IgD-negative memory B cell (primary cell): ENCODE results near the gene VAPA. TPM values are rescaled to one million over a fixed set of nuclear protein-coding genes. Genes with fewer than 3 reads are reported as not detected.
"Not testable (repeated sequence)": the region's sequence is repeated elsewhere in the genome, so short reads cannot be mapped to it uniquely, and the experiment has no call there.

Experiments
- H3K27ac Mint-ChIP-seq, 3 donors: one replicate each; pipeline ENCODE4 v1.8.0; 2020 to 2022; ENCODE audit warnings: mild to moderate bottlenecking in 3 of 3, mixed read lengths in 3 of 3, moderate library complexity in 1 of 3
- H3K27me3 Mint-ChIP-seq: one replicate; pipeline ENCODE4 v1.8.0; 2021; ENCODE audit warnings: mixed read lengths
- H3K36me3 Mint-ChIP-seq: one replicate; pipeline ENCODE4 v1.8.0; 2020; ENCODE audit warnings: mild to moderate bottlenecking, mixed read lengths
- H3K4me1 Mint-ChIP-seq, 3 donors: one replicate each; pipeline ENCODE4 v1.8.0; 2020 to 2022; ENCODE audit warnings: mixed read lengths in 3 of 3, mild to moderate bottlenecking in 1 of 3
- H3K4me3 Mint-ChIP-seq, 4 donors: one replicate each; pipeline ENCODE4 v1.8.0; 2020 to 2022; ENCODE audit warnings: mild to moderate bottlenecking in 4 of 4, mixed read lengths in 4 of 4, moderate library complexity in 3 of 4
- H3K9me3 Mint-ChIP-seq, 3 donors: one replicate each; pipeline ENCODE4 v1.8.0; 2020 to 2021; ENCODE audit warnings: mixed read lengths in 3 of 3, mild to moderate bottlenecking in 1 of 3
- polyA plus RNA-seq: library from polyadenylated mRNA; unstranded; fragments of 300-500 nt; fragmentation: Illumina TruSeq; gene quantifications from one replicate; pipeline ENCODE4 v1.2.3, GENCODE V29; 2021

Gene VAPA
- polyA plus RNA-seq, 1 donor from 2014 or later, result 182 TPM

DNA sequence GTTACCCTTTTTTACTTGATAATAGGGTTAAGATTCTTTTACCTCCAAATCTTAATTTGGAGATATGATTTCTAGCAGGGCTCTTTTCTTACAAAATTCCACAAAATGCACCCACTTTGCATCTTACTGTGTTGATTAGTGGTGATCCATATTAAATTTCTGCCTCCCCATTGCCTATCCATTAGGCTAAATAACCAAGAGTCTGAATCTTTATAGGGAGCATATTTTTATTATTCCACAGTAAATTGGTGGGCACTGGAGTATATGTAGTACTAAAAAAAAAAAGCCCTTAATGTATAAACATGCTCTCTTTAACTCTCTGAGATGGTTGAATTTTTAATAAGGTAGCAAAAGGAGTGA, 36.2 kb upstream of the VAPA start:
- peaks cover 0 to 2% (median 0%) of the 10 kb centered on the region in 3 donors for H3K9me3 Mint-ChIP-seq
- H3K4me3 Mint-ChIP-seq, result no peak overlapping the region
- no peak overlapping the region for H3K27ac Mint-ChIP-seq
- H3K4me1 Mint-ChIP-seq, result no peaks in the 10 kb centered on the region
- H3K27me3 Mint-ChIP-seq, result peaks cover 3% of the 10 kb centered on the region
- H3K36me3 Mint-ChIP-seq, result no peaks in the 10 kb centered on the region

DNA sequence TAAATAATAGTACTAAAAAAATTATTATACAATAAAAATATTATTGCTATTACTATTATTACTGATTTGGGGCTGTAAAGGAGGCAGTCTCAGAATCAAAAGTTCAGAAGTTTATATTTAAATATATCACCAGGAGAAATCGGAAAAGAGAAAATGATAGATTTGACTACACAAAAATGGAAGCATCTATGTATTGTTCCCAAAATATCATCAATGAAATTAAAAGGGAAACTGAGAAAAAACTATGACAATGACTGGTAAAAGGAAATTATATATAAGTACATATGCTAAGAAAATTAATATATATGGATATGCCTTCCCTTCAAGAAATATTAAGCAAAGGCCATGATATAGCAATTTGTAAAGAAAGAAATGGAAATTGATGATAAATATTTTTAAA, 35.7 kb upstream of the VAPA start:
- Mint-ChIP-seq H3K36me3 (no peaks in the 10 kb centered on the region), H3K27me3 (peaks cover 3% of the 10 kb centered on the region), H3K27ac (no peak overlapping the region), H3K4me1 (no peaks in the 10 kb centered on the region), H3K9me3 (peaks cover 0 to 2% (median 0%) of the 10 kb centered on the region in 3 donors), H3K4me3 (no peak overlapping the region)

DNA sequence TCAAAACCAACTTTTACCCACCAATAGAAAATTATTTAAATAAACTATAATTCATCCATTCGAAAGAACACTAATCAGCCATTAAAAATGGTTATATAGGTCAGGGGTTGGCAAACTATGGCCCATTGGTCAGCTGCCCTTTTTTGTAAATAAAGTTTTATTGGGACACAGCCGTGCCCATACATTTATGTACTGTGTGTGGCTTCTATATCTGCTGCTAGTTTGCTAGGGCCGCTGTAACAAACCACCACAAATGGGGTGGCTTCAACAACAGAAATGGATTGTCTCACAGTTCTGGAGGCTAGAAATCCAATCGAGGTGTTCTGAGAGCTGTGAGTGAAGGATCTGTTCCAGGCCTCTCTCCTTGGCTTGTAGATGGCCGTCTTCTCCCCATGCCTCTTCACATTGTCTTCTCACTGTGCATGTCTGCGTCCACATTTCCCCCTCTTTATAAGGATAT, 35.0 kb upstream of the VAPA start:
- Mint-ChIP-seq H3K4me1 (no peaks in the 10 kb centered on the region), H3K27me3 (peaks cover 3% of the 10 kb centered on the region), H3K9me3 (peaks cover 0 to 2% (median 0%) of the 10 kb centered on the region in 3 donors), H3K36me3 (no peaks in the 10 kb centered on the region), H3K4me3 (no peak overlapping the region), H3K27ac (no peak overlapping the region)

DNA sequence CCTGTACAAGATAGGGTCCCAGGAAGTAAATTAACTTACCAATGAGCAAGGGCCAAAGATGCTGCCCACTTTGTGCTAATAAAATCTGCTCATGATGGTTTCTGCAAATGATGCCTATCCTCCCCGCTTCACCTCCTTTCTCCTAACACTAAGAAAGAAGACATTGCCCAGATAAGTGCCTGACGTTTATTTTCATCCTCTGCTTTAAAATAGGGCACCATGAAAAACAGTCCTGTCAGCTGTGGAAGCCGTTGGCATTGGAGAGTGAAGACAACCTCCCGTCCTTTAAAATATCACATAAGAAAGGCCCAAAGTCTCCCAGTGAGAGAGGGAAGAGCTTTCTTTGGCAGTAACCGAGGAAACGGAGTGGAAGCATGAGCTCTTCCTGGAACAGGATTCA, 29.7 kb upstream of the VAPA start:
- H3K4me1 Mint-ChIP-seq, result no peaks in the 10 kb centered on the region
- no peaks in the 10 kb centered on the region for H3K9me3 Mint-ChIP-seq
- H3K27me3 Mint-ChIP-seq, result peaks cover 3% of the 10 kb centered on the region
- H3K4me3 Mint-ChIP-seq, result no peak overlapping the region
- H3K36me3 Mint-ChIP-seq, result no peaks in the 10 kb centered on the region
- H3K27ac Mint-ChIP-seq, result peak overlapping the region in 1 of 3 donors; percentile 79

DNA sequence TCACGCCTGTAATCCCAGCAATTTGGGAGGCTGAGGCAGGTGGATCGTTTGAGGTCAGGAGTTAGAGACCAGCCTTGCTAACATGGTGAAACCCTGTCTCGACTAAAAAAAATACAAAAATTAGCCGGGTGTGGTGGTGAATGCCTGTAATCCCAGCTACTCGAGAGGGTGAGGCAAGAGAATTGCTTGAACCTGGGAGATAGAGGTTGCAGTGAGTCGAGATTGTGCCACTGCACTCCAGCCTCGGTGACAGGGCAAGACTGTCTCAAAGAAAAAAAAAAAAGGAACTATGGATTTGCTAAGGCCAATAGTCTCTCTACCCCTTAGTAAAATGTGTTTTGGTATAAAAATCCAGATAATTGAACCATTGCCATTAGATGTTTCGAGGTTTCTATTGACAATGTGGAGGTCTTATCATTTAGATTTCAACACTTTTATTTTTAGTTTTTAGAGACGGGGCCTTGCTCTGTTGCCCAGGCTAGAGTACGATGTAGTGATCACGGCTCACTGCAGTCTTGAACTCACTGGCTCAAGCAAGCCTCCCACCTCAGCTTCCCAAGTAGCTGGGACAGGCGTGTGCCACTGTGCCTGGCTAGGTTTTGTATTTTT, 29.2 kb upstream of the VAPA start:
- H3K27ac Mint-ChIP-seq, result peak overlapping the region in 1 of 3 donors; percentile 35
- peaks cover 3% of the 10 kb centered on the region for H3K27me3 Mint-ChIP-seq
- H3K4me3 Mint-ChIP-seq, result no peak overlapping the region
- no peaks in the 10 kb centered on the region for H3K36me3 Mint-ChIP-seq
- no peaks in the 10 kb centered on the region for H3K4me1 Mint-ChIP-seq
- no peaks in the 10 kb centered on the region for H3K9me3 Mint-ChIP-seq

DNA sequence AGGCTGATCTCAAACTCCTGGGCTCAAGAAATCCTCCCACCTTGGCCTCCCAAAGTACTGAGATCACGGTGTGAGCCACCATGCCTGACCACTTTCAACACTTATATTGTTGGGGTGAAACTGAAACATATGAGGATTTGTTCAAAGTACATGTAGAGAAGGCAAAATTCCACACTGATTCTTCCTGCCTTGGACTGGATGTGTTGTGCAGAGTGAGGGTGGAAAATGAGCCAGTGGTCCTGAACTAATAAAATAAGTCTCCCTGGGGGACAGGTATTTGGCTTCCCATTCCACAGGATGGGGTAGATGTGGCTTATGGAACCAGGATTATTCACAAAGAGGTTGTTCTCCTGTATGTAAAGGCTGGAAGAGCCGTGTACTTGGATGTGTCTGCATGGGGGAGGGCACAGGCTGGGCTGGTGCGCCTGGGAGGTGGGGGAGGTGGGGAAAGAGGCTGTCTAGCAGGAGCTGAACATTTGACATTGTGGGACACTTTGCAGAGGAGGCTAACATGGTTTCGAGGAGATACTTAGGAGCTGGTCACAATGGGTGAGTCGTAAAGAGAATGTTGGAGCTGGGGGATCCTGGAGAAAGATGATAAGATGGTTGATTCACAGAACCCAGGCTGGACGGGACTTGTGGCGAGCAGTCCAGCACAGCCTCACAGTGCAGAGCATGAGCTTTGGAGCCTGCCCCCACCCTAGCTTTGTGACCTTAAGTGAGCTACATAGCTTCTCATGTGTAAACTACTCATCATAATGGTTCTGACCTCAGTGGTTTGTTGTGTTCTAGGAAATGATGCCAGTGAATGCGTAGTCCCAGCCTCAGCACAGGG, 28.4 kb upstream of the VAPA start, which contains the start of gene TXNDC2:
Gene TXNDC2, plus strand, starts transcription at position 804 of the 835 bp plus-strand sequence. CDS start 708 bp downstream, outside the sequence.
- no peaks in the 10 kb centered on the region for H3K9me3 Mint-ChIP-seq
- no peaks in the 10 kb centered on the region for H3K4me1 Mint-ChIP-seq
- H3K36me3 Mint-ChIP-seq, result no peaks in the 10 kb centered on the region
- peaks cover 3% of the 10 kb centered on the region for H3K27me3 Mint-ChIP-seq
- no peak within 1 kb of the TSS for H3K4me3 Mint-ChIP-seq
- peak within 1 kb of the TSS in 1 of 3 donors; percentile 93 for H3K27ac Mint-ChIP-seq

DNA sequence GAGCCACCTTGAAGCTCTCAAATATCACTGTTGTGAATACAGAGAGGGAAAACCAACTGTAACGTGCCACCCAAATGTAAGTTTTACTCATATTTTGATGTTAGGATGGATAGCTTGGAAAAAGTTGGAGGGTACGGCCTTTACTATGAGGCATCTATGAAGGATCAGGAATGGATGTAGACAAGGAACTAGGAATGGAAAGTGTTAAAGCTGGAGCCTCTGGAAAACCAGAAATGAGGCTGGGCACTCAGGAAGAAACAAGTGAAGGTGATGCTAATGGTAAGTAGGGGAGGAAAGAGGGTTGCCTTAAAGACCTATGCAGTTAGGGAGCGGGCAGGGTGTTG, 27.8 kb upstream of the VAPA start:
- Mint-ChIP-seq H3K36me3 (no peaks in the 10 kb centered on the region), H3K4me1 (no peaks in the 10 kb centered on the region), H3K9me3 (no peaks in the 10 kb centered on the region), H3K4me3 (no peak overlapping the region), H3K27me3 (peaks cover 3% of the 10 kb centered on the region), H3K27ac (no peak overlapping the region)

DNA sequence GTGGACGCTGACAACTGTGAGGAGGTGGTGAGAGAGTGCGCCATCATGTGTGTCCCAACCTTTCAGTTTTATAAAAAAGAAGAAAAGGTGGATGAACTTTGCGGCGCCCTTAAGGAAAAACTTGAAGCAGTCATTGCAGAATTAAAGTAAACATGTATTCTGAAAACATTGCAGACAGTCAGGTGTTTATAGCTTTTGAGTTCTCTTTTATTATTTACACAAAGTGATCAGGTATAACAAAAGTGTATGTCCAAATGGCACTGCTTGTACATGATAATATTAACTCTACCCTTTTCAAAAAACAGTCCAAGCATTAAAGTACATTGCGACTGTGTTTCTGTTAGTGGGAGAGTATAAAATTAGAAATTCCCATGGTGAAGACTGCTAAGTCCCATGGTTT, 25.8 kb upstream of the VAPA start:
- H3K9me3 Mint-ChIP-seq, result no peaks in the 10 kb centered on the region
- H3K4me1 Mint-ChIP-seq, result no peaks in the 10 kb centered on the region
- no peak overlapping the region for H3K4me3 Mint-ChIP-seq
- H3K27me3 Mint-ChIP-seq, result peaks cover 3% of the 10 kb centered on the region
- H3K36me3 Mint-ChIP-seq, result no peaks in the 10 kb centered on the region
- H3K27ac Mint-ChIP-seq, result peak overlapping the region in 1 of 3 donors; percentile 28

DNA sequence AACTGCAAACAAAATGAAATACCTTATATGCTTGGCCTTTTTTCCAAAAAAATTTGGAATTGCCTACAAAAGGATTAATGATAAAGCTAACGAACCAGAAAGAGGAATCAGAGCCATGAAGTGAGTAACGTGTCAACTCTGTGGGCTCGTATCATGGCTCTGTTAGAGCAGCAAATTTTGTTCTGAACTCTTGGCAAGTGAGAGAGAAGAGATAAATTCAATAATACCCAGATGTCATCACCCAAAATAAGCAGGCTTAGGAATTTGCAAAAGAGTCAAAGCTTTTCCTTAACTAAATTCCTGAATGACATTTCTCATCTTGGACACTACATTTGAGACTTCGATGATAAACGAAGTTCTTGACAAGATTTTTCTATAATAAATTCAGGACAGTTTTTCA, 23.6 kb upstream of the VAPA start:
- Mint-ChIP-seq H3K4me3 (no peak overlapping the region), H3K4me1 (no peaks in the 10 kb centered on the region), H3K27me3 (peaks cover 1% of the 10 kb centered on the region), H3K36me3 (no peaks in the 10 kb centered on the region), H3K9me3 (no peaks in the 10 kb centered on the region), H3K27ac (no peak overlapping the region)

DNA sequence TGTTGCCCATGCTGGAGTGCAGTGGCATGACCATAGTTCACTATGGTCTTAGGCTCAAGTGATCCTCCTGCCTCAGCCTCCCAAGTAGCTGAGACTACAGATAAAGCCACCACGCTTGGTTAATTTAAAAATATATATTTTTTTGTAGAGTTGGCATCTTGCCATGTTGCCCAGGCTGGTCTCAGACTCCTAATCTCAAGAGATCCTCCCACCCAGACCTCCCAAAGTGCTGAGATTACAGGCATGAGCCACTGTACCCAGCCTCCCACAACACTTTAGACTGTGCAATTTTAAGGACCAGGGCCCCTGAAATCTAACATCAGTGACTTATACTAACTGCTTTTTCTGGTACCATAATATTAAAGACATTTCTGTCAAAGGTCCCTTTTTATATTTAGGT, 22.9 kb upstream of the VAPA start:
- H3K4me3 Mint-ChIP-seq, result no peak overlapping the region
- no peaks in the 10 kb centered on the region for H3K9me3 Mint-ChIP-seq
- H3K27ac Mint-ChIP-seq, result no peak overlapping the region
- no peaks in the 10 kb centered on the region for H3K4me1 Mint-ChIP-seq
- no peaks in the 10 kb centered on the region for H3K27me3 Mint-ChIP-seq
- no peaks in the 10 kb centered on the region for H3K36me3 Mint-ChIP-seq

DNA sequence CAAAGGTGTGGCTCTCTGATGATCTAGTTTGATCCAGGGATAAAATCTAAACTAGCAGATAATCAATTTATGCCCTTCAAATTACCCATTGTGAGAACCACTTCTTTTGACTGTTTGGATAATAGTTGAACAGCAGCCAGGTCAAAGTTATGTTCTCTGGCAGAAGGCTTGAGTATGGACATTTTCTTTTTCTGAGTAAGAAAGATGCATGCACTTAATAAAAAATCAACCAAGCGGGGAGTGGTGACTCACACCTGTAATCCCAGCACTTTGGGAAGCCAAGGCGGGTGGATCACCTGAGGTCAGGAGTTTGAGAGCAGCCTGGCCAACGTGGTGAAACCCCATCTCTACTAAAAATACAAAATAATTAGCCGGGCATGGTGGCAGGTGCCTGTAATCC, 22.3 kb upstream of the VAPA start:
- H3K4me3 Mint-ChIP-seq, H3K36me3 Mint-ChIP-seq, H3K27ac Mint-ChIP-seq, H3K9me3 Mint-ChIP-seq, H3K27me3 Mint-ChIP-seq, H3K4me1 Mint-ChIP-seq: not testable (repeated sequence)

DNA sequence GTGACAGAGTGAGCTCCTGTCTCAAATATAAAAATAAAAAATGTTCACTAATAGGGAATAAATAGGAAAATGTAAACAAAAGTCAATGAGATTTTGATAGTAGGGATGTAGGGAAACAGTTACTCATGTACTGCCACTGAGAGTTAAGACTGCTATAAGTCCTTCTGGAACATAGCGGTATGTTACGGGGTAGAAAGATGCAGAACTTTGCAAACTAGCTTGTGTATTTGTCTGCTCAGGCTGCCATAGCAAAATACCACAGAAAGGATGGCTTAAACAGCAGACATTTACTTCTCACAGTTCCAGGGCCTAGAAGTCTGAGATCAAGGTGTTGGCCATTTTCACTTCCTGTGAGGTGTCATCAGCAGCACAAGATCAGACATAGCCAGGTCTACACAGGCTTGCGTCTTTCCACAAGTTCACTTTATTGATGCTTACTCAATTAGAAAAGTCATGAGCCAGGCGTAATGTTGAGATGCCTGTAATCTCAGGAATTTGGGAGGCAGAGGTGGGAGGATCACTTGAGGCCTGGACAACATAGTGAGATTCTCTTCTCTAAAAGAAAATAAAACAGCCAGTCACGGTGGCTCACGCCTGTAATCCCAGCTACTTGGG, 19.3 kb upstream of the VAPA start:
- no peaks in the 10 kb centered on the region for H3K36me3 Mint-ChIP-seq
- H3K4me1 Mint-ChIP-seq, result peaks cover 0 to 2% (median 0%) of the 10 kb centered on the region in 3 donors
- H3K27ac Mint-ChIP-seq, result no peak overlapping the region
- no peak overlapping the region for H3K4me3 Mint-ChIP-seq
- no peaks in the 10 kb centered on the region for H3K9me3 Mint-ChIP-seq
- H3K27me3 Mint-ChIP-seq, result no peaks in the 10 kb centered on the region

DNA sequence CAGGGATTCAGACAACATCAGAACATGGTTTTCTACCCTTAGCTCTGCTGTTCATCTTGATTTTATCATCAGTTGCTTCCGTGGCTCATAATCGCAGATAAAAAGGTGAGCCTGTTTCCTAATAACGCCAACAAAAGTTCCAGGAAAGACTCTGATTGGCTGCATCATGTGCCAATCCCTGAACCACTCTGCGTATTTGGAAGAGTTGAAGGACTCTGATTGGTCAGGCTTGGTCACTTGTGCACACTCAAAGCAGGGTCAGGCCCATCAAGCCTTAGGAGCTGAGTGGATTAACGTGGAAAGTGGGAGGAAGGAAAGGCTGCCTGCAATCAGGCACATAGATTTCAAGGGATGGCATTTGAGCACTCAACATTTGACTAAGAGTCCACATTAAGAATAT, 16.7 kb upstream of the VAPA start:
- Mint-ChIP-seq H3K4me1 (peaks cover 0 to 2% (median 0%) of the 10 kb centered on the region in 3 donors), H3K36me3 (no peaks in the 10 kb centered on the region), H3K4me3 (no peak overlapping the region), H3K9me3 (no peaks in the 10 kb centered on the region), H3K27ac (no peak overlapping the region), H3K27me3 (no peaks in the 10 kb centered on the region)

DNA sequence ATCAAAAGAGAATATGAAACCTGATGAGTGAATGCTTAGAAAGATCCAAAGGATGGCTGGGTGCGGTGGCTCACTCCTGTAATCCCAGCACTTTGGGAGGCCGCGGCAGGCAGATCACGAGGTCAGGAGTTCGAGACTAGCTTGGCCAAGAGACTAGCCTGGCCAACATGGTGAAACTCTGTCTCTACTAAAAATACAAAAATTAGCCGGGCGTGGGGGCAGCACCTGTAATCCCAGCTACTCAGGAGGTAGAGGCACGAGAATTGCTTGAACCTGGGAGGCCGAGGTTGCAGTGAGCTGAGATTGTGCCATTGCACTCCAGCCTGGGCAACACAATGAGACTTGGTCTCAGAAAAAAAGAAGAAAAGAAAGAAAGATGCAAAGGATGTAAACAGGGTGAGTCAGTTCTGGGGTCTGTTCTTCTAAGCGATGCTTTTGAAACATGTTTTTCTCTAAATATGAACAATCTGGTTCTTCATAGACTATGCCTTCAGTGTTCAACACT, 16.0 kb upstream of the VAPA start:
- not testable (repeated sequence) for H3K27me3 Mint-ChIP-seq, H3K4me3 Mint-ChIP-seq, H3K27ac Mint-ChIP-seq, H3K9me3 Mint-ChIP-seq, H3K4me1 Mint-ChIP-seq, H3K36me3 Mint-ChIP-seq

DNA sequence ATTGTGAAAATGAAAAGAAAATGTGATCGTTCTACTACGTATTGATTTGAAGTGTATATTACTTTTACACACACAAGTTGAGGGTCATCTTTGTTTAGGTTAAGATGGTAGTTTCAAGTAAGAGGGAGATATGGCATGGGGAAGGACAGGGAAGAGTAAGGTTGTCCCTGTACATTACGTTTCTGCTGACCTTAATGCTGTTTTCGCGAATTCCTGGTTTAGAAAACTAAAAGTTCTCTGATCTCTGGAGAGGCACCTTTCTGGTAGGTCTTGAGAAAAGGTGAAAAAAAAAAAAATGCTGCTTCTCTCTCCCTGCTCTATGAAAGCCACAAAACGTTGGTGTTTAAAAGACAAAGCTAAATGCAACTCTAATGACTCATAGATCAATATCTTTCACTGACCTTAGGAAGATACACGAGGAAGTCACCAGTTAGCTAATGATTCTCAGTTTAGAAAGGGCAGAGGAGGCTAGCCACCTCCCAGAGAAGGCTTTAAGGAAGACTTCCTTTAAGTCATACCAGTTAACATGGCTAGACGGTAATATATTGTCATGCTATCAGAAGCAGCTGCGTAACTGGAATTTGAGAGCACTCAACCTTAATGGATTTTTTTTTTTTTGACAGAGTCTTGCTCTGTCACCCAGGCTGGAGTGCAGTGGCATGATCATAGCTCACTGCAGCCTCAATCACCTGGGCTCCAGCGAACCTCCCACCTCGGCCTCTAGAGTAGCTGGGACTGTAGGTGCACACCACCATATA, 14.8 kb upstream of the VAPA start:
- Mint-ChIP-seq H3K4me1 (peaks cover 0 to 2% (median 0%) of the 10 kb centered on the region in 3 donors), H3K27ac (peak overlapping the region in 1 of 3 donors; percentile 77), H3K27me3 (no peaks in the 10 kb centered on the region), H3K4me3 (no peak overlapping the region), H3K9me3 (no peaks in the 10 kb centered on the region), H3K36me3 (no peaks in the 10 kb centered on the region)
